Rectal smooth muscle tissue (tissue), 1 donor: ENCODE results near the gene RUFY1.

Experiments used
- H3K27ac ChIP-seq: one replicate; pipeline ENCODE4 v1.7.0; 2013; ENCODE audit warnings: low read depth, low read length, inconsistent platforms
- H3K27me3 ChIP-seq: one replicate; pipeline ENCODE4 v1.7.0; 2013; ENCODE audit warnings: low read length; ENCODE audit not compliant: control insufficient read depth, insufficient read depth
- H3K36me3 ChIP-seq: one replicate; pipeline ENCODE4 v1.7.0; 2013; ENCODE audit warnings: low read length; ENCODE audit not compliant: control insufficient read depth, insufficient read depth
- H3K4me1 ChIP-seq: one replicate; pipeline ENCODE4 v1.7.0; 2013; ENCODE audit warnings: low read length; ENCODE audit not compliant: control insufficient read depth, insufficient read depth
- H3K4me3 ChIP-seq: one replicate; pipeline ENCODE4 v1.7.0; 2013; ENCODE audit warnings: low read length
- H3K9ac ChIP-seq: one replicate; pipeline ENCODE4 v1.7.0; 2013; ENCODE audit warnings: low read length

Gene RUFY1

GRCh38 chr5:179610109-179610902, 60.0 kb downstream of the RUFY1 start:
- Histone ChIP-seq H3K4me3 (no peak overlapping the region), H3K27ac (no peak overlapping the region), H3K27me3 (no peaks in the 10 kb centered on the region), H3K9ac (no peak overlapping the region), H3K36me3 (peaks cover 61% of the 10 kb centered on the region), H3K4me1 (peaks cover 11% of the 10 kb centered on the region)

DNA sequence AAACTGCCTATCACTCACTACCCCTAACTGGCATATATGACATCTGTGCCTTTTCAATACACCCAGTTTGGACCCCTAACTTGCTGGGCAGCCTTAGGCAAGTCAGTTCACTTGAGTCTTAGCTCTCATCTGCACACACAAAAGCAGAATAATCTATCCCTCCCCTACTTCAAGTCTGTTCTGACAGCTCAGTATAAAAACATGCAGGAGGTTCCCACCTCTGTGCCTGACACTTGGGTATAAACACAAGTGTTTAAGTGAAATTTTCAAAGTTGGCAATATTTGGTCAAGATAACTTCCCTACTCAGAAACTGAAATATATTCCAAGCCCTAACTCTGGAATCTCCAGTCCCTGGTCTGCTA, 60.5 kb downstream of the RUFY1 start:
- Histone ChIP-seq H3K27me3 (no peaks in the 10 kb centered on the region), H3K4me3 (no peak overlapping the region), H3K36me3 (peaks cover 58% of the 10 kb centered on the region), H3K9ac (no peak overlapping the region), H3K4me1 (peaks cover 6% of the 10 kb centered on the region), H3K27ac (no peak overlapping the region)

GRCh38 chr5:179612577-179613459, 62.5 kb downstream of the RUFY1 start:
- no peak overlapping the region for H3K9ac ChIP-seq
- H3K36me3 ChIP-seq = peaks cover 64% of the 10 kb centered on the region
- H3K27ac ChIP-seq = no peak overlapping the region
- no peaks in the 10 kb centered on the region for H3K4me1 ChIP-seq
- no peaks in the 10 kb centered on the region for H3K27me3 ChIP-seq
- no peak overlapping the region for H3K4me3 ChIP-seq

GRCh38 chr5:179613460-179614071, 63.2 kb downstream of the RUFY1 start:
- Histone ChIP-seq H3K27ac (no peak overlapping the region), H3K9ac (no peak overlapping the region), H3K27me3 (no peaks in the 10 kb centered on the region), H3K36me3 (peaks cover 64% of the 10 kb centered on the region), H3K4me1 (peaks cover 7% of the 10 kb centered on the region), H3K4me3 (no peak overlapping the region)

GRCh38 chr5:179614745-179615144, 64.4 kb downstream of the RUFY1 start:
- Histone ChIP-seq H3K27ac (no peak overlapping the region), H3K4me3 (no peak overlapping the region), H3K36me3 (peaks cover 61% of the 10 kb centered on the region), H3K4me1 (peaks cover 16% of the 10 kb centered on the region), H3K9ac (no peak overlapping the region), H3K27me3 (no peaks in the 10 kb centered on the region)

- H3K4me1 ChIP-seq = peaks cover 19% of the 10 kb centered on the region
- no peak overlapping the region for H3K27ac ChIP-seq
- no peak overlapping the region for H3K4me3 ChIP-seq
- peaks cover 57% of the 10 kb centered on the region for H3K36me3 ChIP-seq
- no peaks in the 10 kb centered on the region for H3K27me3 ChIP-seq
- no peak overlapping the region for H3K9ac ChIP-seq
These were observed 64.8 kb downstream of the RUFY1 start for GRCh38 chr5:179615203-179615602.

DNA sequence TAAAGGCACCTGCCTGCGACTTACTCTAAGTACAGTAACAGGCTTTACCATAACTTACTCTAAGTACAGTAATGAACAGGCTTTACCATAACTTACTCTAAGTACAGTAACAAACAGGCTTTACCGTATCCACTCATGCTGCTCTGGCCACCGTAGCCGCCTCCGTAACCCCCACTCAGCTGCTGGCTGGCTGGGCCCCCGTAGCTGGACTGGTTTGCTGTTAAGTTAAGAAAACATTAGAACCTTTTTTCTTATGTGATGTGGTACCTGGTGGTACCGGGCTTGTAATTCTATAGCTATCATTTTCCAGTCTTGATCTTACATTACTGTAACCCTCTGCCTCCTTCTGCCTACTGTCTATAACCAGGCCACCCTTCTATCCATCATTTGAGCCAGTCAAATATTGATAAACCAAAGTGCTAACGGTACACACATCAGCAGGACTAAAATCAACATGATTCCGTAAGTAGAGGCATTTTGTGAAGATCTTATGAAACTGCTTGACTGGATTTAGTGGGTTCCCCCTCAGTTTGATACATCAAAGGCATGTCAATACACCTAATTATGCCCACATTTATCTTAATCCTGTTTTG, 65.7 kb downstream of the RUFY1 start:
- no peak overlapping the region for H3K27ac ChIP-seq
- no peaks in the 10 kb centered on the region for H3K27me3 ChIP-seq
- H3K4me3 ChIP-seq = no peak overlapping the region
- peaks cover 28% of the 10 kb centered on the region for H3K4me1 ChIP-seq
- H3K36me3 ChIP-seq = peaks cover 60% of the 10 kb centered on the region
- H3K9ac ChIP-seq = no peak overlapping the region

DNA sequence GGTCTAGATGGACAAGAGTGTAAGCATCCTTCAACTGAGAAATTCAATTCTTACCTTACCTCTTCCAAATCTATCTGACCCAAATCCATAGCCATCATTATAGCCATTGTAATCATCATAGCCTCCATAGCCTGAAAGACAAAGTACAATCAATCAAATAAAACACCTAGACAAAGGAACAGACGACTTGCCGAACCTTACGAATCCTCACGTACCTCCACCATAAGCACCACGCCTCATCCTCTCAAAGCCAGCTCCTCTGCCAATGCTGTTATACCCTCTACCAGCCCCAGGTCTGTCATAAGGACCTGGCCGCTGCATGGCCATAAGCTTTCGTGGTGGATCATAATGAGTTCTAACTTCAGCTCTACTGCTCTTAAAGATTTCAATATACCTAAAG, 67.6 kb downstream of the RUFY1 start:
- Histone ChIP-seq H3K27ac (no peak overlapping the region), H3K4me1 (peaks cover 36% of the 10 kb centered on the region), H3K9ac (no peak overlapping the region), H3K4me3 (no peak overlapping the region), H3K36me3 (peaks cover 58% of the 10 kb centered on the region), H3K27me3 (no peaks in the 10 kb centered on the region)

DNA sequence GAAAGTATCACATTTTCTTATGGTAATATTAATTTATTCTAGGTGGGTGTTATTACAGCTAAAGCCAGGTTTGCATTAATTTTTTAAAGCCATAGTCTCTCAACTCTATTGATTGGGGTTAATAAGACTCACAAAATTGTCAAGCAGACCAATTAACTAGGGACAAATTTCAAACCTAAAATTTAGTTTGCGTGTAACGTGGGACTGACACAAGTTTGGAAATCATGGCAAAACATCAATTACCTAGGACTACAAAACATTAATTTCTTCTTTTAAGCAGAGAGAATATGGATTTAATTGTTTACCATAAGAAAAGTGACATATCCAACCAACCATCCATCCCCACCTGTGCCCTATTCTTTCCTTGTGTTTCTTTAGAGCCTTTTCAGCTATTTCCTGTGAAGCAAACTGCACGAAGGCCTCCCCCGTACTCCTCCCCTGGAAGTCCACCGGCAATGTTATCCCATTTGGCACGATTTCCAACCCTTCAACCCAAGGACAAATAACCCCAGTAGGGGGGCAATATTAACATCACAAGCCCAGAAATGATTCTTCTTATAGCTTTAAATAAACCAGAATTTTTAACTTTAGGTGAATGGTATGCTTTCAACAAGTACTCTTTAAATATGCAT, 68.7 kb downstream of the RUFY1 start:
- no peak overlapping the region for H3K9ac ChIP-seq
- H3K27ac ChIP-seq = no peak overlapping the region
- H3K4me3 ChIP-seq = peak overlapping the region; percentile 53
- H3K36me3 ChIP-seq = peaks cover 48% of the 10 kb centered on the region
- H3K4me1 ChIP-seq = peaks cover 36% of the 10 kb centered on the region
- H3K27me3 ChIP-seq = no peaks in the 10 kb centered on the region

GRCh38 chr5:179619776-179620175, 69.4 kb downstream of the RUFY1 start:
- Histone ChIP-seq H3K9ac (no peak overlapping the region), H3K4me3 (no peak overlapping the region), H3K27ac (no peak overlapping the region), H3K4me1 (peaks cover 40% of the 10 kb centered on the region), H3K36me3 (peaks cover 46% of the 10 kb centered on the region), H3K27me3 (no peaks in the 10 kb centered on the region)

DNA sequence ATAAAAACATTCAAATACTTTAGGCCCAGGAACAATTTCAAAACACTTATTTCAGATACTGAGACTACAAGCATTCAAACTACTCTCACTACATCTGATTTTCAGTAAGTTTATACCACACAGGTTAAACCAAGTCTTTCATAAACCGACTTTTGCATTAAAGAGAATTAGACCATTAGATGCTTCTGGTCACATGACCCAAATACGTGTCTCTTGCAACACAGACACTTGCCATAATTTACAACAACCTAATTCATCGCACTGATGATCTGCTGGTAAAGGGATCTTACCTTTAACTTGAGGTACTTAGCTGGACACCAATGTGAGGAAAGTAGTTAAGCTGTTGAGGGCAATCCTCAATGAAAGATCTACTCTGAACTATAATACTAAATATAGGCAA, 69.9 kb downstream of the RUFY1 start:
- Histone ChIP-seq H3K4me3 (peak overlapping the region; percentile 64), H3K27me3 (no peaks in the 10 kb centered on the region), H3K9ac (peak overlapping the region; percentile 32), H3K36me3 (peaks cover 41% of the 10 kb centered on the region), H3K27ac (peak overlapping the region; percentile 27), H3K4me1 (peaks cover 40% of the 10 kb centered on the region)
